Gastroesophageal sphincter (tissue), 3 donors: ENCODE measurements around the gene PWWP2B.

Experiments used
- CTCF ChIP-seq, 4 experiments: fragments of 200-600 bp in 2 of 4; fragments of 450-650 bp in 2 of 4; sonication (generic) in 1 of 4; IDR thresholded peaks; one replicate each; pipeline ENCODE4 v1.5.1; 2017 to 2019; ENCODE audit warnings: antibody characterized with exemption in 4 of 4, mild to moderate bottlenecking in 2 of 4, moderate library complexity in 2 of 4
- EP300 ChIP-seq: sonication (generic); formaldehyde crosslinking; IDR thresholded peaks from one replicate; pipeline ENCODE4 v1.6.1; 2017; ENCODE audit warnings: antibody characterized with exemption, mild to moderate bottlenecking
- POLR2A ChIP-seq, 2 donors: fragments of 450-650 bp; IDR thresholded peaks; one replicate each; pipeline ENCODE4 v1.6.1; 2017; ENCODE audit warnings: antibody characterized with exemption in 2 of 2, mild to moderate bottlenecking in 2 of 2, moderate library complexity in 1 of 2
- POLR2AphosphoS5 ChIP-seq: sonication (generic); formaldehyde crosslinking; IDR thresholded peaks from one replicate; pipeline ENCODE4 v1.6.1; 2017; ENCODE audit warnings: antibody characterized with exemption

GRCh38 chr10:132354356-132355094 lies 42.5 kb upstream of the PWWP2B start:
- TF ChIP-seq POLR2A (IDR thresholded peaks at IDR 0.05) (no peak), CTCF (IDR thresholded peaks at IDR 0.05) (no peak), POLR2AphosphoS5 (no peak), EP300 (no peak)
